Neural progenitor cell (in vitro differentiated cells): ENCODE data around the gene CCDC138. TPM values are rescaled to one million over a fixed set of nuclear protein-coding genes. Genes with fewer than 3 reads are reported as not detected.

Experiments
- DNase-seq: peaks from one replicate; pipeline ENCODE4 v3.0.0-alpha.2; 2016; ENCODE audit warnings: low spot score
- H2AFZ ChIP-seq: fragments of 200-600 bp; sonication (generic); replicated peaks from 2 replicates; pipeline ENCODE4 v1.6.1; 2016; ENCODE audit warnings: antibody characterized with exemption
- H3F3A ChIP-seq: fragments of 200-600 bp; sonication (generic); 2 replicates; pipeline ENCODE4 v1.6.1; 2016; ENCODE audit warnings: antibody characterized with exemption, low read depth
- H3K27ac ChIP-seq: fragments of 200-600 bp; sonication (generic); 2 replicates; pipeline ENCODE4 v1.5.1; 2016; ENCODE audit warnings: mild to moderate bottlenecking
- H3K27me3 ChIP-seq: fragments of 200-600 bp; sonication (generic); 2 replicates; pipeline ENCODE4 v1.6.1; 2016; ENCODE audit warnings: mild to moderate bottlenecking, moderate library complexity
- H3K36me3 ChIP-seq: fragments of 200-600 bp; sonication (generic); 2 replicates; pipeline ENCODE4 v1.5.1; 2016
- H3K4me1 ChIP-seq: fragments of 200-600 bp; sonication (generic); 2 replicates; pipeline ENCODE4 v1.6.1; 2016; ENCODE audit warnings: mixed run types
- H3K4me2 ChIP-seq: fragments of 200-600 bp; sonication (generic); 2 replicates; pipeline ENCODE4 v1.6.1; 2016
- H3K4me3 ChIP-seq: fragments of 200-600 bp; sonication (generic); 2 replicates; pipeline ENCODE4 v1.5.1; 2016
- H3K79me2 ChIP-seq: fragments of 200-600 bp; sonication (generic); 2 replicates; pipeline ENCODE4 v1.6.1; 2016; ENCODE audit warnings: low read depth
- H3K9ac ChIP-seq: fragments of 200-600 bp; sonication (generic); 2 replicates; pipeline ENCODE4 v1.6.1; 2016
- H3K9me3 ChIP-seq: fragments of 200-600 bp; sonication (generic); 2 replicates; pipeline ENCODE4 v1.5.1; 2016; ENCODE audit warnings: low read depth
- H4K20me1 ChIP-seq: fragments of 200-600 bp; sonication (generic); 2 replicates; pipeline ENCODE4 v1.6.1; 2016; ENCODE audit warnings: low read depth
- H3K27ac Mint-ChIP-seq: 3 replicates; pipeline ENCODE4 v1.8.0; 2021; ENCODE audit warnings: mixed read lengths
- H3K27me3 Mint-ChIP-seq: 2 replicates; pipeline ENCODE4 v1.8.0; 2022; ENCODE audit warnings: low read depth, mild to moderate bottlenecking, inconsistent platforms, moderate library complexity, mixed read lengths; ENCODE audit not compliant: insufficient read depth
- H3K36me3 Mint-ChIP-seq: 3 replicates; pipeline ENCODE4 v1.8.0; 2021; ENCODE audit warnings: mixed read lengths
- H3K4me1 Mint-ChIP-seq: 3 replicates; pipeline ENCODE4 v1.8.0; 2021; ENCODE audit warnings: mixed read lengths
- H3K4me3 Mint-ChIP-seq: 3 replicates; pipeline ENCODE4 v1.8.0; 2021; ENCODE audit warnings: mild to moderate bottlenecking, moderate library complexity, mixed read lengths
- H3K9me3 Mint-ChIP-seq: 3 replicates; pipeline ENCODE4 v1.8.0; 2020; ENCODE audit warnings: mixed read lengths
- CTCF ChIP-seq: fragments of 200-600 bp; sonication (generic); IDR thresholded peaks from 2 replicates; pipeline ENCODE4 v1.5.1; 2017; ENCODE audit warnings: antibody characterized with exemption, mild to moderate bottlenecking
- EZH2 ChIP-seq: fragments of 200-600 bp; sonication (generic); IDR thresholded peaks from 2 replicates; pipeline ENCODE4 v1.6.1; 2017; ENCODE audit warnings: antibody characterized with exemption, mild to moderate bottlenecking, moderate library complexity
- EZH2phosphoT487 ChIP-seq: fragments of 200-600 bp; sonication (generic); IDR thresholded peaks from 2 replicates; pipeline ENCODE4 v1.6.1; 2017; ENCODE audit warnings: antibody characterized with exemption
- total RNA-seq: library from RNA; depleted of rRNA; stranded (reverse); fragments of >200 nt; gene quantifications from 2 replicates; pipeline ENCODE4 v1.2.3, GENCODE V29; 2015; ENCODE audit warnings: low replicate concordance

Gene CCDC138
- total RNA-seq, 1 donor from 2014 or later: 92.6 TPM

DNA sequence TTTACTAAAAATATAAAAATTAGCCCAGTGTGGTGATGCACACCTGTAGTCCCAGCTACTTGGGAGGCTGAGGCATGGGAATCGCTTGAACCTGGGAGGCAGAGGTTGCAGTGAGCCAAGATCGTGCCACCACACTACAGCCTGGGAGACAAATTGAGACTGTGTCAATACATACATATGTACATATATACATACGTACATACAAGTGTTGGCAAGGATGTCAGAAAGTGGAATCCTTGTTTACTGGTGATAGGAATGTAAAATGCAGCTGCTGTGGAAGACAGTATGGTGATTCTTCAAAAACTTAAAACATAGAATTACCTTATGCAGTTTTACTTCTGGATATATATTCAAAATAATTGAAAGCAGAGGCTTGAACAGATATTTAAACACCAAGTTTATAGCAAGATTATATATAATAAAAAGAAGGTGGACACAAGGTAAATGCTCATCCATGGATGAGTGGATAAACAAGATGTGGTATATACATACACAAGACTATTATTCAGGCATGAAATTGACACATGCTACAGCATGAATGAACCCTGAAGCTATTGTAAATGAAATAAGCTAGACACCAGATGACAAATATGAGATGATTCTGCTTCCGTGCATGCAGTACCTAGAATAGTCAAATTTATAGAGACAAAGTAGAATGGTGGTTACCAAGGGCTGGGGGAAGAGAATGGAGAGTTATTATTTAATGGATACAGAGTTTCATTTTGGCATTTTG lies 43.2 kb downstream of the CCDC138 start:
- H2AFZ ChIP-seq: no peak overlapping the region
- TF ChIP-seq CTCF: no peak
- no peaks in the 10 kb centered on the region for H3K4me1 ChIP-seq
- H3K4me1 Mint-ChIP-seq: no peaks in the 10 kb centered on the region
- no peaks in the 10 kb centered on the region for H3K27me3 Mint-ChIP-seq
- peaks cover 10% of the 10 kb centered on the region for H3K36me3 ChIP-seq
- H3F3A ChIP-seq: no peaks in the 10 kb centered on the region
- no peaks in the 10 kb centered on the region for H3K27me3 ChIP-seq
- no peaks in the 10 kb centered on the region for H4K20me1 ChIP-seq
- H3K27ac ChIP-seq: no peak overlapping the region
- DNase-seq: no peak
- H3K9ac ChIP-seq: no peak overlapping the region
- H3K9me3 ChIP-seq: no peaks in the 10 kb centered on the region
- peaks cover 35% of the 10 kb centered on the region for H3K36me3 Mint-ChIP-seq
- H3K27ac Mint-ChIP-seq: no peak overlapping the region
- peaks cover 3% of the 10 kb centered on the region for H3K9me3 Mint-ChIP-seq
- H3K4me2 ChIP-seq: no peak overlapping the region
- H3K4me3 Mint-ChIP-seq: no peak overlapping the region
- H3K79me2 ChIP-seq: no peaks in the 10 kb centered on the region
- no peak overlapping the region for H3K4me3 ChIP-seq

- no peaks in the 10 kb centered on the region for H3K9me3 ChIP-seq
- no peaks in the 10 kb centered on the region for H3K36me3 ChIP-seq
- H3K36me3 Mint-ChIP-seq: peaks cover 47% of the 10 kb centered on the region
- no peak overlapping the region for H3K27ac ChIP-seq
- H3K4me2 ChIP-seq: no peak overlapping the region
- no peak overlapping the region for H3K27ac Mint-ChIP-seq
- no peaks in the 10 kb centered on the region for H4K20me1 ChIP-seq
- H3K4me3 Mint-ChIP-seq: no peak overlapping the region
- H3K4me3 ChIP-seq: no peak overlapping the region
- H3K9ac ChIP-seq: no peak overlapping the region
- H3F3A ChIP-seq: no peaks in the 10 kb centered on the region
- H3K27me3 ChIP-seq: no peaks in the 10 kb centered on the region
- H3K4me1 ChIP-seq: no peaks in the 10 kb centered on the region
- H3K27me3 Mint-ChIP-seq: no peaks in the 10 kb centered on the region
- H3K9me3 Mint-ChIP-seq: peaks cover 26% of the 10 kb centered on the region
- H3K4me1 Mint-ChIP-seq: no peaks in the 10 kb centered on the region
- DNase-seq: no peak
- H2AFZ ChIP-seq: no peak overlapping the region
- no peaks in the 10 kb centered on the region for H3K79me2 ChIP-seq
- TF ChIP-seq CTCF (no peak), EZH2 (no peak), EZH2phosphoT487 (no peak)
Observed at GRCh38 chr2:108833219-108833618, 46.6 kb downstream of the CCDC138 start.

DNA sequence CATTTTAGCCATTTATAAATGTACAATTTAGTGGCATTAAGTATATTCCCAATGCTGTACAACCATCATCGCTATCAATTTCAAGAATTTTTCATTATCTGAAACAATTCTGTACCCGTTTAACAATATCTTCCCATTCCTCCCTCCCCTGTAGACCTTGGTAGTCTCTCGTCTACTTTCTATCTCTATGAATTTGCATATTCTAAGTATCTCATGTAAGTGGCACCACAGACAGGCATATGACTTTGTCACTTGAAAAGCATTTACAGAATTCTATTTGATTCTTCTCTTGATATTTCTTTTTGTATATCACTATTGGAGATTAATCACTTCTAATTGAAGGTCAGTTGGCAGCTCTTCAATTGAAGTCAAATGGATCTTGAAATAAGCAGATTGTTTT lies 48.0 kb downstream of the CCDC138 start:
- H3K9ac ChIP-seq: no peak overlapping the region
- H3K4me1 ChIP-seq: no peaks in the 10 kb centered on the region
- H2AFZ ChIP-seq: no peak overlapping the region
- H4K20me1 ChIP-seq: no peaks in the 10 kb centered on the region
- TF ChIP-seq EZH2 (no peak), CTCF (no peak), EZH2phosphoT487 (no peak)
- Mint-ChIP-seq H3K9me3 (peaks cover 32% of the 10 kb centered on the region), H3K36me3 (peaks cover 53% of the 10 kb centered on the region), H3K27me3 (no peaks in the 10 kb centered on the region), H3K27ac (no peak overlapping the region), H3K4me1 (no peaks in the 10 kb centered on the region), H3K4me3 (no peak overlapping the region)
- no peak for DNase-seq
- H3K79me2 ChIP-seq: no peaks in the 10 kb centered on the region
- H3F3A ChIP-seq: no peaks in the 10 kb centered on the region
- no peak overlapping the region for H3K4me2 ChIP-seq
- H3K27ac ChIP-seq: no peak overlapping the region
- H3K9me3 ChIP-seq: peaks cover 6% of the 10 kb centered on the region
- H3K4me3 ChIP-seq: no peak overlapping the region
- H3K27me3 ChIP-seq: no peaks in the 10 kb centered on the region
- peaks cover 8% of the 10 kb centered on the region for H3K36me3 ChIP-seq
